IMR-90 (cell line): Measurements from ENCODE around the gene CUX1.

Source experiments
- CEBPB ChIP-seq: IDR thresholded peaks from 2 replicates; pipeline ENCODE4 v1.6.1; 2012; ENCODE audit warnings: low read depth, low read length, improper control_type of control experiment
- CHD1 ChIP-seq: IDR thresholded peaks from 2 replicates; pipeline ENCODE4 v1.6.1; 2012; ENCODE audit warnings: low read depth, low read length, improper control_type of control experiment
- FOS ChIP-seq: fragments of 150-350 bp; IDR thresholded peaks from 2 replicates; pipeline ENCODE4 v1.6.1; 2016; ENCODE audit warnings: low read depth, low read length
- MAFK ChIP-seq: IDR thresholded peaks from 2 replicates; pipeline ENCODE4 v1.6.1; 2012; ENCODE audit warnings: low read depth, low read length, improper control_type of control experiment
- MXI1 ChIP-seq: IDR thresholded peaks from 2 replicates; pipeline ENCODE4 v1.6.1; 2012; ENCODE audit warnings: low read depth, mild to moderate bottlenecking, low read length, moderate library complexity, borderline replicate concordance
- NFE2L2 ChIP-seq: fragments of 150-350 bp; IDR thresholded peaks from 2 replicates; pipeline ENCODE4 v1.6.1; 2016; ENCODE audit warnings: low read depth, mild to moderate bottlenecking, low read length
- POLR2A ChIP-seq: IDR thresholded peaks from 2 replicates; pipeline ENCODE4 v1.6.1; 2012; ENCODE audit warnings: mild to moderate bottlenecking, low read depth, low read length
- RAD21 ChIP-seq: IDR thresholded peaks from 2 replicates; pipeline ENCODE4 v1.6.1; 2012; ENCODE audit warnings: low read length, improper control_type of control experiment
- TF ChIP-seq, protein P1 (sequence below): conservative IDR thresholded peaks from 2 replicates; pipeline ENCODE4 v1.5.1; 2012; ENCODE audit warnings: mild to moderate bottlenecking, low read depth, low read length, improper control_type of control experiment
- TF ChIP-seq, protein P2 (sequence below): fragments of 150-350 bp; IDR thresholded peaks from 2 replicates; pipeline ENCODE4 v1.6.1; 2016; ENCODE audit warnings: low read depth, mild to moderate bottlenecking, low read length, moderate library complexity, borderline replicate concordance

DNA sequence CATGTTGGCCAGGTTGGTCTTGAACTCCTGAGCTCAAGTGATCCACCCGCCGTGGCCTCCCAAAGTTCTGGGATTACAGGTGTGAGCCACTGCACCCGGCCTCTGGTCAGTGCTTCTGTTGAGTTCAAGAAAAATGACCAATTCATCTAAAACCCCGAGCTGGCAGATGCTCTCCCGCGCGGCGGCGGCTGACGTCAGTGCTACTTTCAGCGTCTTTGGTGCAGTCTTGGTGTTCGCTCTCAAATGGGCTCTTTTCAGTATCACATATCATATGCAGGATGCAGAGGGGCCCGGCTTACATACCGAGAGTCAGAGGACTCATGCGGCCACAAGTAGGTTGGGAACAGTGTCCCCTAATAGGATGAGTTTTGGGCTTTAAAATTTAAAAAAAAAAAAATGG lies 125.9 kb downstream of the CUX1 start:
- TF ChIP-seq, protein P1, sequence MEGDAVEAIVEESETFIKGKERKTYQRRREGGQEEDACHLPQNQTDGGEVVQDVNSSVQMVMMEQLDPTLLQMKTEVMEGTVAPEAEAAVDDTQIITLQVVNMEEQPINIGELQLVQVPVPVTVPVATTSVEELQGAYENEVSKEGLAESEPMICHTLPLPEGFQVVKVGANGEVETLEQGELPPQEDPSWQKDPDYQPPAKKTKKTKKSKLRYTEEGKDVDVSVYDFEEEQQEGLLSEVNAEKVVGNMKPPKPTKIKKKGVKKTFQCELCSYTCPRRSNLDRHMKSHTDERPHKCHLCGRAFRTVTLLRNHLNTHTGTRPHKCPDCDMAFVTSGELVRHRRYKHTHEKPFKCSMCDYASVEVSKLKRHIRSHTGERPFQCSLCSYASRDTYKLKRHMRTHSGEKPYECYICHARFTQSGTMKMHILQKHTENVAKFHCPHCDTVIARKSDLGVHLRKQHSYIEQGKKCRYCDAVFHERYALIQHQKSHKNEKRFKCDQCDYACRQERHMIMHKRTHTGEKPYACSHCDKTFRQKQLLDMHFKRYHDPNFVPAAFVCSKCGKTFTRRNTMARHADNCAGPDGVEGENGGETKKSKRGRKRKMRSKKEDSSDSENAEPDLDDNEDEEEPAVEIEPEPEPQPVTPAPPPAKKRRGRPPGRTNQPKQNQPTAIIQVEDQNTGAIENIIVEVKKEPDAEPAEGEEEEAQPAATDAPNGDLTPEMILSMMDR: no peak
- TF ChIP-seq MXI1 (no peak), RAD21 (no peak), POLR2A (no peak), CEBPB (no peak), FOS (no peak), MAFK (no peak), CHD1 (no peak), NFE2L2 (no peak)
- TF ChIP-seq, protein P2, sequence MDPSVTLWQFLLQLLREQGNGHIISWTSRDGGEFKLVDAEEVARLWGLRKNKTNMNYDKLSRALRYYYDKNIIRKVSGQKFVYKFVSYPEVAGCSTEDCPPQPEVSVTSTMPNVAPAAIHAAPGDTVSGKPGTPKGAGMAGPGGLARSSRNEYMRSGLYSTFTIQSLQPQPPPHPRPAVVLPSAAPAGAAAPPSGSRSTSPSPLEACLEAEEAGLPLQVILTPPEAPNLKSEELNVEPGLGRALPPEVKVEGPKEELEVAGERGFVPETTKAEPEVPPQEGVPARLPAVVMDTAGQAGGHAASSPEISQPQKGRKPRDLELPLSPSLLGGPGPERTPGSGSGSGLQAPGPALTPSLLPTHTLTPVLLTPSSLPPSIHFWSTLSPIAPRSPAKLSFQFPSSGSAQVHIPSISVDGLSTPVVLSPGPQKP: no peak
